ENCODE results near the gene SERF2. TPM values are rescaled to one million over a fixed set of nuclear protein-coding genes. Genes with fewer than 3 reads are reported as not detected.

Gene SERF2
- 1,257 and 1,308 TPM in 2 replicates for total RNA-seq (2016; rRNA removed; fragmentation: Illumina TruSeq; extraction: Trizol)
- 535 and 754 TPM in 2 replicates for total RNA-seq (2016; cell fraction: cytosol; rRNA removed; fragmentation: Illumina TruSeq; extraction: Trizol; ENCODE audit: low read depth)
- total RNA-seq (2016; cell fraction: insoluble cytoplasmic fraction; rRNA removed; fragmentation: Illumina TruSeq; extraction: Trizol), result 1,238 and 1,246 TPM in 2 replicates
- 987 and 1,243 TPM in 2 replicates for total RNA-seq (2016; cell fraction: membrane; rRNA removed; fragmentation: Illumina TruSeq; extraction: Trizol)
- total RNA-seq (2016; cell fraction: nucleus; rRNA removed; fragmentation: Illumina TruSeq; extraction: Trizol), result 431 and 520 TPM in 2 replicates
- polyA plus RNA-seq (2011; rRNA removed), result 707 and 811 TPM in 2 replicates
- 569 and 1,388 TPM in 2 replicates for polyA plus RNA-seq (2011; cell fraction: cytosol; rRNA removed)
- 699 and 772 TPM in 2 replicates for polyA plus RNA-seq (2011; cell fraction: nucleus; rRNA removed)
- polyA plus RNA-seq (2012), result 584 and 625 TPM in 2 replicates
- 501 and 704 TPM in 2 replicates for polyA plus RNA-seq (2016; cell fraction: cytosol; fragmentation: Illumina TruSeq; extraction: Trizol; ENCODE audit: low read depth)
- 1,095 and 1,148 TPM in 2 replicates for polyA plus RNA-seq (2016; cell fraction: insoluble cytoplasmic fraction; fragmentation: Illumina TruSeq; extraction: Trizol; ENCODE audit: low read depth)
- polyA plus RNA-seq (2016; cell fraction: membrane; fragmentation: Illumina TruSeq; extraction: Trizol; ENCODE audit: low read depth), result 829 and 1,016 TPM in 2 replicates
- 767 and 788 TPM in 2 replicates for polyA plus RNA-seq (2016; cell fraction: nucleus; fragmentation: Illumina TruSeq; extraction: Trizol; ENCODE audit: insufficient read depth, low read depth)
- 804 and 856 TPM in 2 replicates for polyA minus RNA-seq (2011; rRNA and poly(A)+ RNA removed; ENCODE audit: low replicate concordance)
- 126 and 152 TPM in 2 replicates for polyA minus RNA-seq (2011; cell fraction: cytosol; rRNA and poly(A)+ RNA removed)
- polyA minus RNA-seq (2011; cell fraction: nucleus; rRNA and poly(A)+ RNA removed), result 163 and 169 TPM in 2 replicates
- Bru-seq, nascent RNA, result percentile 91 among the genes with signal in this experiment
- percentile 94 among the genes with signal in this experiment for BruChase-seq, experiment 1, labeled RNA remaining after a 6-hour chase
- BruChase-seq, experiment 2, labeled RNA remaining after a 2-hour chase, result percentile 90 among the genes with signal in this experiment
- long read RNA-seq, experiment 1, transcript SERF2-204 (3 exons, 586 nt), result minor isoform, 5 of 1,293 reads
- long read RNA-seq, experiment 1, transcript SERF2-207 (2 exons, 582 nt), result minor isoform, 110 of 1,293 reads
- long read RNA-seq, experiment 1, transcript SERF2-201 (3 exons, 1,537 nt), result major isoform, 1,152 of 1,293 reads
- long read RNA-seq, experiment 1, transcript SERF2-205 (3 exons, 690 nt), result minor isoform, 11 of 1,293 reads
- long read RNA-seq, experiment 1, partial matches to known transcripts, result 0 of 1,293 reads
- long read RNA-seq, experiment 1, other reads (novel, unspliced or antisense), result 7 of 1,293 reads
- long read RNA-seq, experiment 2, transcript SERF2-207 (2 exons, 582 nt), result minor isoform, 321 of 1,076 reads
- long read RNA-seq, experiment 2, transcript SERF2-205 (3 exons, 690 nt), result minor isoform, 11 of 1,076 reads
- long read RNA-seq, experiment 2, transcript SERF2-201 (3 exons, 1,537 nt), result major isoform, 715 of 1,076 reads
- long read RNA-seq, experiment 2, partial matches to known transcripts, result 8 of 1,076 reads
- long read RNA-seq, experiment 2, other reads (novel, unspliced or antisense), result 16 of 1,076 reads

GRCh38 chr15:43791993-43792760 is at the start of gene SERF2:
Gene SERF2 (plus strand): TSS chr15:43792320. CDS start chr15:43792377, 57 bp downstream.
- Histone ChIP-seq H3K9me3 (ENCODE audit: low read length) (no peaks in the 10 kb centered on the region), H3K4me3 (replicated peaks in 1 of 3; ENCODE audit: insufficient read depth in 1 of 3, low read depth in 2 of 3, low read length in 3 of 3) (peak within 1 kb of the TSS; percentile 98 to 100 (median 99)), H2AFZ (ENCODE audit: low read length) (peak within 1 kb of the TSS; percentile 96), H3K36me3 (replicated peaks in 1 of 2; ENCODE audit: control insufficient read depth in 1 of 2, insufficient read depth in 2 of 2, low read length in 2 of 2) (peaks cover 8 to 35% of the 10 kb centered on the region in 2 experiments), H3K9ac (ENCODE audit: insufficient read depth, low read depth, low read length) (peak within 1 kb of the TSS; percentile 100), H4K20me1 (ENCODE audit: insufficient read depth, low read length) (peaks cover 28% of the 10 kb centered on the region), H3K4me1 (ENCODE audit: insufficient read depth, low read length) (peaks cover 37% of the 10 kb centered on the region), H3K79me2 (ENCODE audit: insufficient read depth, low read length) (peaks cover 26% of the 10 kb centered on the region), H3K4me2 (ENCODE audit: low read depth, low read length) (peak within 1 kb of the TSS; percentile 96), H3K27ac (ENCODE audit: extremely low read length, insufficient read depth, low read length) (peak within 1 kb of the TSS; percentile 98), H3K27me3 (ENCODE audit: control insufficient read depth in 1 of 2, insufficient read depth in 2 of 2, low read length in 2 of 2) (no peaks in the 10 kb centered on the region; a peak in 1 of 5 replicates)
- peak; percentile 97 for DNase-seq (ENCODE audit: low spot score)
- POLR2A ChIA-PET, result interaction anchor here (0.8 to 4.2 kb wide), 5 partner anchors 8 to 33 kb away, joined by 3 to 31 read pairs (median 7); partner anchors contain the start of genes ELL3, HYPK, MFAP1 and SERINC4
- peak; percentile 71 for FAIRE-seq
- in situ Hi-C loops (cut with HindIII; ENCODE audit: extremely low pct_ligation_motif_present, low pct_unique_long_range_greater_than_20kb) (no loop called here), intact Hi-C loops (cut with micrococcal nuclease; ENCODE audit: unreplicated experiment) (no loop called here)
- CTCF ChIA-PET (ENCODE audit: low intra/inter-chr PET ratio, low total read pairs), result no interaction called here
- 1% methylated on average over 30 of the region's 66 CpGs for WGBS (ENCODE audit: low lambda C conversion rate)
- BruUV-seq (replicated peaks), result TSS peak; percentile 66
- peak; percentile 93 for ATAC-seq
- no peak; the same call in 1 of the 2 replicates for TF ChIP-seq HBP1 (CRISPR knock-in tag; IDR thresholded peaks at IDR 0.05; ENCODE audit: low read depth)
- TF ChIP-seq AGO1 (IDR thresholded peaks at IDR 0.05; ENCODE audit: low read depth, low read length, poor library complexity, severe bottlenecking), result peak; percentile 54
- peak; percentile 79; the same call in 1 of the 2 replicates for TF ChIP-seq ZNF816 (CRISPR knock-in tag; IDR thresholded peaks at IDR 0.05; ENCODE audit: borderline replicate concordance)
- 0 out of 2 replicates have a peak, but pooled peaks have one; percentile 16 for TF ChIP-seq GZF1 (CRISPR knock-in tag; IDR thresholded peaks at IDR 0.05)
- TF ChIP-seq ZKSCAN8 (CRISPR knock-in tag; IDR thresholded peaks at IDR 0.05; ENCODE audit: borderline replicate concordance), result no peak
- TF ChIP-seq IRF9 (CRISPR knock-in tag; IDR thresholded peaks at IDR 0.05; ENCODE audit: borderline replicate concordance), result peak; percentile 89; the same call in 1 of the 2 replicates
- TF ChIP-seq ZNF678 (CRISPR knock-in tag; IDR thresholded peaks at IDR 0.05), result no peak
- peak; percentile 17 for TF ChIP-seq GABPB1 (CRISPR knock-in tag; IDR thresholded peaks at IDR 0.05)
- TF ChIP-seq ZSCAN20 (CRISPR knock-in tag; IDR thresholded peaks at IDR 0.05; ENCODE audit: borderline replicate concordance), result no peak
- 0 out of 2 replicates have a peak, but pooled peaks have one; percentile 11 for TF ChIP-seq GPN1 (CRISPR knock-in tag; IDR thresholded peaks at IDR 0.05; ENCODE audit: borderline replicate concordance)
- TF ChIP-seq ADNP (CRISPR knock-in tag; IDR thresholded peaks at IDR 0.05), result no peak

All from HepG2 (cell line).